HCT116 (cell line): ENCODE measurements around the gene MDM2. TPM values are rescaled to one million over a fixed set of nuclear protein-coding genes. Genes with fewer than 3 reads are reported as not detected.

ENCODE experiments used
- ATAC-seq: fragments of 200-7000 bp; cut with Tn5 transposase; 2 replicates; pipeline ENCODE4 v1.9.1; 2020; ENCODE audit warnings: mild to moderate bottlenecking, moderate library complexity
- BruUV-seq: library from RNA; stranded (reverse); fragments of 400-500 nt; replicated peaks from 2 replicates; lab custom pipeline; 2021; lab: Mats Ljungman, UMichigan
- CTCF ChIA-PET: fragments of 300-600 bp; sonication (Branson Sonifier 250); formaldehyde crosslinking; loops from one replicate; lab custom pipeline; 2021; ENCODE audit warnings: antibody characterized with exemption; lab: Charles Lee
- POLR2A ChIA-PET: fragments of 300-600, 350-600 bp; sonication (Branson Sonifier 250); formaldehyde crosslinking; loops from one replicate; lab custom pipeline; 2021; ENCODE audit warnings: antibody characterized with exemption; lab: Charles Lee
- RAD21 ChIA-PET, 2 experiments: fragments of 300-600 bp; sonication (Branson Sonifier 250); formaldehyde crosslinking; loops; one replicate each; lab custom pipeline; 2023; ENCODE audit warnings: low total read pairs in 2 of 2; ENCODE audit not compliant: uncharacterized antibody in 2 of 2, unreplicated experiment in 2 of 2, low non-redundant PET in 1 of 2; lab: Charles Lee
- DNase-seq: peaks from one replicate; pipeline ENCODE4 v3.0.0-alpha.2; 2010; ENCODE audit warnings: low read depth, low spot score
- H2AFZ ChIP-seq: fragments of 200-600 bp; shearing (Covaris generic), sonication (generic); 2 replicates; pipeline ENCODE4 v1.6.1; 2017; ENCODE audit warnings: low read depth, mixed run types, mixed read lengths, antibody characterized with exemption, low read length; ENCODE audit not compliant: poor library complexity, severe bottlenecking
- H3K27ac ChIP-seq: 2 replicates; pipeline ENCODE4 v1.5.1; 2012; ENCODE audit warnings: low read depth, low read length
- H3K27me3 ChIP-seq: fragments of 200-600 bp; sonication (generic); 2 replicates; pipeline ENCODE4 v1.6.1; 2016; ENCODE audit warnings: mixed run types, low read length, mixed read lengths; ENCODE audit not compliant: insufficient read depth
- H3K36me3 ChIP-seq, 2 experiments: fragments of 200-500 bp in 1 of 2; fragments of 200-600 bp in 1 of 2; sonication (Bioruptor generic) in 1 of 2; sonication (generic) in 1 of 2; 2 replicates each; pipeline versions ENCODE4 v1.5.1 to v1.6.1; 2014 to 2016; ENCODE audit warnings: low read length in 2 of 2, inconsistent platforms in 1 of 2, mixed read lengths in 1 of 2, mixed run types in 1 of 2; ENCODE audit not compliant: insufficient read depth in 2 of 2, control insufficient read depth in 1 of 2
- H3K4me1 ChIP-seq, 2 experiments: fragments of 200-600 bp in 1 of 2; sonication (generic) in 1 of 2; 2 replicates each; pipeline versions ENCODE4 v1.5.1 to v1.6.1; 2012 to 2017; ENCODE audit warnings: low read length in 2 of 2, inconsistent platforms in 1 of 2, mild to moderate bottlenecking in 1 of 2, mixed read lengths in 1 of 2, mixed run types in 1 of 2, moderate library complexity in 1 of 2; ENCODE audit not compliant: insufficient read depth in 2 of 2, control insufficient read depth in 1 of 2
- H3K4me2 ChIP-seq: fragments of 200-600 bp; sonication (generic); 2 replicates; pipeline ENCODE4 v1.6.1; 2017; ENCODE audit warnings: mixed run types, low read length, mixed read lengths
- H3K4me3 ChIP-seq, 2 experiments: fragments of 200-600 bp in 1 of 2; sonication (generic) in 1 of 2; replicated peaks in 1 of 2; 2 replicates each; pipeline ENCODE4 v1.5.1; 2011 to 2016; ENCODE audit warnings: low read length in 2 of 2, control low read depth in 1 of 2, low read depth in 1 of 2, mild to moderate bottlenecking in 1 of 2, mixed read lengths in 1 of 2, mixed run types in 1 of 2
- H3K79me2 ChIP-seq: fragments of 200-600 bp; sonication (generic); 2 replicates; pipeline ENCODE4 v1.6.1; 2017; ENCODE audit warnings: mild to moderate bottlenecking, mixed run types, low read length, moderate library complexity, mixed read lengths; ENCODE audit not compliant: insufficient read depth
- H3K9ac ChIP-seq: fragments of 200-600 bp; sonication (generic); 2 replicates; pipeline ENCODE4 v1.6.1; 2016; ENCODE audit warnings: low read length, mixed read lengths
- H3K9me2 ChIP-seq: fragments of 200-600 bp; sonication (generic), shearing (Covaris generic); 2 replicates; pipeline ENCODE4 v1.6.1; 2017; ENCODE audit warnings: mixed run types, mild to moderate bottlenecking, moderate library complexity; ENCODE audit not compliant: insufficient read depth
- H3K9me3 ChIP-seq, 2 experiments: fragments of 200-500 bp in 1 of 2; fragments of 200-600 bp in 1 of 2; sonication (Bioruptor generic) in 1 of 2; sonication (generic) in 1 of 2; 2 replicates each; pipeline ENCODE4 v1.6.1; 2014 to 2017; ENCODE audit warnings: low read length in 2 of 2, mixed read lengths in 2 of 2, inconsistent platforms in 1 of 2, low read depth in 1 of 2, mild to moderate bottlenecking in 1 of 2, mixed run types in 1 of 2, moderate library complexity in 1 of 2; ENCODE audit not compliant: control insufficient read depth in 1 of 2, insufficient read depth in 1 of 2
- H4K20me1 ChIP-seq: fragments of 200-600 bp; sonication (generic), shearing (Covaris generic); 2 replicates; pipeline ENCODE4 v1.6.1; 2017; ENCODE audit warnings: mixed run types, mild to moderate bottlenecking, moderate library complexity; ENCODE audit not compliant: insufficient read depth
- CBX3 ChIP-seq: IDR thresholded peaks from 2 replicates; pipeline ENCODE4 v1.6.1; 2012; ENCODE audit warnings: low read depth
- CEBPB ChIP-seq: IDR thresholded peaks from 2 replicates; pipeline ENCODE4 v1.6.1; 2012; ENCODE audit warnings: low read depth
- EGR1 ChIP-seq: IDR thresholded peaks from 2 replicates; pipeline ENCODE4 v1.6.1; 2012; ENCODE audit warnings: low read depth
- ELF1 ChIP-seq: IDR thresholded peaks from 2 replicates; pipeline ENCODE4 v1.6.1; 2012; ENCODE audit warnings: low read depth, borderline replicate concordance
- EZH2 ChIP-seq: fragments of 200-600 bp; sonication (generic); IDR thresholded peaks from 2 replicates; pipeline ENCODE4 v1.6.1; 2017; ENCODE audit warnings: antibody characterized with exemption, mixed run types
- POLR2A ChIP-seq: IDR thresholded peaks from 2 replicates; pipeline ENCODE4 v1.7.0; 2011; ENCODE audit warnings: borderline replicate concordance; ENCODE audit not compliant: insufficient read depth, insufficient read length; ENCODE audit errors: extremely low read depth
- POLR2AphosphoS5 ChIP-seq: IDR thresholded peaks from 2 replicates; pipeline ENCODE4 v1.6.1; 2011; ENCODE audit warnings: mild to moderate bottlenecking, low read depth, low read length, moderate library complexity
- SIN3A ChIP-seq: IDR thresholded peaks from 2 replicates; pipeline ENCODE4 v1.6.1; 2012; ENCODE audit warnings: low read depth
- SRF ChIP-seq: IDR thresholded peaks from 2 replicates; pipeline ENCODE4 v1.6.1; 2012; ENCODE audit warnings: low read depth
- YY1 ChIP-seq: IDR thresholded peaks from 2 replicates; pipeline ENCODE4 v1.6.1; 2011; ENCODE audit warnings: low read length, low read depth, moderate library complexity, mild to moderate bottlenecking; ENCODE audit not compliant: insufficient replicate concordance; ENCODE audit errors: extremely low read depth
- intact Hi-C: fragments of 100-400 bp; cut with micrococcal nuclease; formaldehyde crosslinking; loops from 2 replicates; pipeline ENCODE4 v1.10.0; 2022
- total RNA-seq: library from RNA; stranded (reverse); gene quantifications from one replicate; pipeline ENCODE4 v1.2.1, GENCODE V29; 2021; ENCODE audit not compliant: unreplicated experiment
- TF ChIP-seq, protein P1 (sequence below): IDR thresholded peaks from 2 replicates; pipeline ENCODE4 v1.6.1; 2011; ENCODE audit warnings: mild to moderate bottlenecking, low read length, moderate library complexity; ENCODE audit not compliant: insufficient replicate concordance; ENCODE audit errors: extremely low read depth
- TF ChIP-seq, protein P2 (sequence below), 3 experiments: fragments of 200-600 bp in 1 of 3; sonication (generic) in 1 of 3; IDR thresholded peaks in 2 of 3; conservative IDR thresholded peaks in 1 of 3; 2 replicates each; pipeline ENCODE4 v1.5.1; 2012 to 2017; ENCODE audit warnings: low read depth in 2 of 3, low read length in 2 of 3, antibody characterized with exemption in 1 of 3, borderline replicate concordance in 1 of 3, control low read depth in 1 of 3, mild to moderate bottlenecking in 1 of 3, mixed read lengths in 1 of 3, mixed run types in 1 of 3, moderate library complexity in 1 of 3; ENCODE audit not compliant: insufficient read depth in 1 of 3
- TF ChIP-seq, protein P3 (sequence below): IDR thresholded peaks from 2 replicates; pipeline ENCODE4 v1.6.1; 2012
- TF ChIP-seq, protein P4 (sequence below): IDR thresholded peaks from 2 replicates; pipeline ENCODE4 v1.6.1; 2012; ENCODE audit warnings: low read depth

The MDM2 gene
- total RNA-seq, 1 experiment from 2014 or later = 170 TPM

DNA sequence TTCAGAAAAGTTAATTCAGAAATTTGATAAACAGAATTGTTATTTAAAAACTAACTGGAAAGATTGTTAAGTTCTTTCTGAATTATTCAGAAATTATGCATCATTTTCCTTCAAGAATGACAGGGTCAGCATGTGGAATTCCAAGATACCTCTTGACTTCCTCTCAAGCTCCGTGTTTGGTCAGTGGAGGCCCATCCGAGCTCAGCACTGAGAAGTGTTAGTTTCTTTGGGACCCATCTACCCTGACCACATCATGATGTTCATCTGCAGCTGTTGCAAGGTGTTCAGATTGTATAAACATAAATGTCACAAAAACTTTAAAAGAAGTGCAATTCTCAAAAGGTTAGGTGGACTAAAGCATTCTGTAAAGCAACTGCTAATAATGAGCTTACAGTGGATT is 33.7 kb downstream of the MDM2 start:
- CTCF ChIA-PET = interaction anchor here (1.8 kb wide), 1 partner anchor 12 kb away, joined by 8 read pairs; no protein-coding TSS in a partner anchor
- no TSS peak for BruUV-seq

More for the DNA sequence above, 33.7 kb downstream of the MDM2 start:
- H3K4me2 ChIP-seq = no peak overlapping the region
- H3K9ac ChIP-seq = no peak overlapping the region
- DNase-seq = no peak
- intact Hi-C loops = no loop called here
- H3K4me3 ChIP-seq = no peak overlapping the region
- peaks cover 11% of the 10 kb centered on the region for H4K20me1 ChIP-seq
- ChIA-PET RAD21 (no interaction called here), POLR2A (interaction anchor here (1.3 kb wide), 1 partner anchor 12 kb away, joined by 4 read pairs; no protein-coding TSS in a partner anchor)
- H2AFZ ChIP-seq = no peak overlapping the region
- no peaks in the 10 kb centered on the region for H3K27me3 ChIP-seq
- H3K9me3 ChIP-seq = no peaks in the 10 kb centered on the region
- H3K9me2 ChIP-seq = no peaks in the 10 kb centered on the region
- H3K36me3 ChIP-seq = peaks cover 38 to 48% of the 10 kb centered on the region in 2 experiments
- H3K27ac ChIP-seq = no peak overlapping the region
- H3K4me1 ChIP-seq = no peaks in the 10 kb centered on the region
- peaks cover 16% of the 10 kb centered on the region for H3K79me2 ChIP-seq
- ATAC-seq = no peak
- TF ChIP-seq CEBPB = no peak
- TF ChIP-seq ELF1 = no peak
- TF ChIP-seq SIN3A = no peak
- TF ChIP-seq EZH2 = no peak
- TF ChIP-seq, protein P1, sequence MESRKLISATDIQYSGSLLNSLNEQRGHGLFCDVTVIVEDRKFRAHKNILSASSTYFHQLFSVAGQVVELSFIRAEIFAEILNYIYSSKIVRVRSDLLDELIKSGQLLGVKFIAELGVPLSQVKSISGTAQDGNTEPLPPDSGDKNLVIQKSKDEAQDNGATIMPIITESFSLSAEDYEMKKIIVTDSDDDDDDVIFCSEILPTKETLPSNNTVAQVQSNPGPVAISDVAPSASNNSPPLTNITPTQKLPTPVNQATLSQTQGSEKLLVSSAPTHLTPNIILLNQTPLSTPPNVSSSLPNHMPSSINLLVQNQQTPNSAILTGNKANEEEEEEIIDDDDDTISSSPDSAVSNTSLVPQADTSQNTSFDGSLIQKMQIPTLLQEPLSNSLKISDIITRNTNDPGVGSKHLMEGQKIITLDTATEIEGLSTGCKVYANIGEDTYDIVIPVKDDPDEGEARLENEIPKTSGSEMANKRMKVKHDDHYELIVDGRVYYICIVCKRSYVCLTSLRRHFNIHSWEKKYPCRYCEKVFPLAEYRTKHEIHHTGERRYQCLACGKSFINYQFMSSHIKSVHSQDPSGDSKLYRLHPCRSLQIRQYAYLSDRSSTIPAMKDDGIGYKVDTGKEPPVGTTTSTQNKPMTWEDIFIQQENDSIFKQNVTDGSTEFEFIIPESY = no peak
- TF ChIP-seq, protein P2, sequence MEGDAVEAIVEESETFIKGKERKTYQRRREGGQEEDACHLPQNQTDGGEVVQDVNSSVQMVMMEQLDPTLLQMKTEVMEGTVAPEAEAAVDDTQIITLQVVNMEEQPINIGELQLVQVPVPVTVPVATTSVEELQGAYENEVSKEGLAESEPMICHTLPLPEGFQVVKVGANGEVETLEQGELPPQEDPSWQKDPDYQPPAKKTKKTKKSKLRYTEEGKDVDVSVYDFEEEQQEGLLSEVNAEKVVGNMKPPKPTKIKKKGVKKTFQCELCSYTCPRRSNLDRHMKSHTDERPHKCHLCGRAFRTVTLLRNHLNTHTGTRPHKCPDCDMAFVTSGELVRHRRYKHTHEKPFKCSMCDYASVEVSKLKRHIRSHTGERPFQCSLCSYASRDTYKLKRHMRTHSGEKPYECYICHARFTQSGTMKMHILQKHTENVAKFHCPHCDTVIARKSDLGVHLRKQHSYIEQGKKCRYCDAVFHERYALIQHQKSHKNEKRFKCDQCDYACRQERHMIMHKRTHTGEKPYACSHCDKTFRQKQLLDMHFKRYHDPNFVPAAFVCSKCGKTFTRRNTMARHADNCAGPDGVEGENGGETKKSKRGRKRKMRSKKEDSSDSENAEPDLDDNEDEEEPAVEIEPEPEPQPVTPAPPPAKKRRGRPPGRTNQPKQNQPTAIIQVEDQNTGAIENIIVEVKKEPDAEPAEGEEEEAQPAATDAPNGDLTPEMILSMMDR (IDR thresholded peaks at IDR 0.05 in 2 of 3, conservative IDR thresholded peaks at IDR 0.05 in 1 of 3; ENCODE audit: borderline replicate concordance in 1 of 3, insufficient read depth in 1 of 3, low read depth in 2 of 3, low read length in 2 of 3) = no peak
- TF ChIP-seq CBX3 = no peak
- TF ChIP-seq, protein P3, sequence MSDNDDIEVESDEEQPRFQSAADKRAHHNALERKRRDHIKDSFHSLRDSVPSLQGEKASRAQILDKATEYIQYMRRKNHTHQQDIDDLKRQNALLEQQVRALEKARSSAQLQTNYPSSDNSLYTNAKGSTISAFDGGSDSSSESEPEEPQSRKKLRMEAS = no peak
- no peak for TF ChIP-seq EGR1
- TF ChIP-seq SRF = no peak
- TF ChIP-seq YY1 = no peak
- TF ChIP-seq, protein P4, sequence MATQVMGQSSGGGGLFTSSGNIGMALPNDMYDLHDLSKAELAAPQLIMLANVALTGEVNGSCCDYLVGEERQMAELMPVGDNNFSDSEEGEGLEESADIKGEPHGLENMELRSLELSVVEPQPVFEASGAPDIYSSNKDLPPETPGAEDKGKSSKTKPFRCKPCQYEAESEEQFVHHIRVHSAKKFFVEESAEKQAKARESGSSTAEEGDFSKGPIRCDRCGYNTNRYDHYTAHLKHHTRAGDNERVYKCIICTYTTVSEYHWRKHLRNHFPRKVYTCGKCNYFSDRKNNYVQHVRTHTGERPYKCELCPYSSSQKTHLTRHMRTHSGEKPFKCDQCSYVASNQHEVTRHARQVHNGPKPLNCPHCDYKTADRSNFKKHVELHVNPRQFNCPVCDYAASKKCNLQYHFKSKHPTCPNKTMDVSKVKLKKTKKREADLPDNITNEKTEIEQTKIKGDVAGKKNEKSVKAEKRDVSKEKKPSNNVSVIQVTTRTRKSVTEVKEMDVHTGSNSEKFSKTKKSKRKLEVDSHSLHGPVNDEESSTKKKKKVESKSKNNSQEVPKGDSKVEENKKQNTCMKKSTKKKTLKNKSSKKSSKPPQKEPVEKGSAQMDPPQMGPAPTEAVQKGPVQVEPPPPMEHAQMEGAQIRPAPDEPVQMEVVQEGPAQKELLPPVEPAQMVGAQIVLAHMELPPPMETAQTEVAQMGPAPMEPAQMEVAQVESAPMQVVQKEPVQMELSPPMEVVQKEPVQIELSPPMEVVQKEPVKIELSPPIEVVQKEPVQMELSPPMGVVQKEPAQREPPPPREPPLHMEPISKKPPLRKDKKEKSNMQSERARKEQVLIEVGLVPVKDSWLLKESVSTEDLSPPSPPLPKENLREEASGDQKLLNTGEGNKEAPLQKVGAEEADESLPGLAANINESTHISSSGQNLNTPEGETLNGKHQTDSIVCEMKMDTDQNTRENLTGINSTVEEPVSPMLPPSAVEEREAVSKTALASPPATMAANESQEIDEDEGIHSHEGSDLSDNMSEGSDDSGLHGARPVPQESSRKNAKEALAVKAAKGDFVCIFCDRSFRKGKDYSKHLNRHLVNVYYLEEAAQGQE = no peak
- TF ChIP-seq POLR2A = no peak
- no peak for TF ChIP-seq POLR2AphosphoS5
